Adrenal gland (tissue), 5 donors: ENCODE results near the gene CDKN1A.

ENCODE experiments used
- POLR2A ChIP-seq, 2 donors: fragments of 450-650 bp; IDR thresholded peaks; one replicate each; pipeline ENCODE4 v1.6.1; 2017; ENCODE audit warnings: antibody characterized with exemption in 2 of 2, mild to moderate bottlenecking in 2 of 2, moderate library complexity in 1 of 2
- TF ChIP-seq, protein P1 (sequence below), 6 experiments: fragments of 450-650 bp in 4 of 6; fragments of 200-600 bp in 2 of 6; sonication (generic) in 1 of 6; IDR thresholded peaks; 1 replicate in 5 of 6; 2 replicates in 1 of 6; pipeline versions ENCODE4 v1.5.1 to v1.8.0; 2016 to 2021; ENCODE audit warnings: antibody characterized with exemption in 6 of 6, mild to moderate bottlenecking in 2 of 6, moderate library complexity in 1 of 6
- donor health status: DM: no; HTN: no; CAD: no.

- TF ChIP-seq POLR2A (IDR thresholded peaks at IDR 0.05), result no peak
- TF ChIP-seq, protein P1, sequence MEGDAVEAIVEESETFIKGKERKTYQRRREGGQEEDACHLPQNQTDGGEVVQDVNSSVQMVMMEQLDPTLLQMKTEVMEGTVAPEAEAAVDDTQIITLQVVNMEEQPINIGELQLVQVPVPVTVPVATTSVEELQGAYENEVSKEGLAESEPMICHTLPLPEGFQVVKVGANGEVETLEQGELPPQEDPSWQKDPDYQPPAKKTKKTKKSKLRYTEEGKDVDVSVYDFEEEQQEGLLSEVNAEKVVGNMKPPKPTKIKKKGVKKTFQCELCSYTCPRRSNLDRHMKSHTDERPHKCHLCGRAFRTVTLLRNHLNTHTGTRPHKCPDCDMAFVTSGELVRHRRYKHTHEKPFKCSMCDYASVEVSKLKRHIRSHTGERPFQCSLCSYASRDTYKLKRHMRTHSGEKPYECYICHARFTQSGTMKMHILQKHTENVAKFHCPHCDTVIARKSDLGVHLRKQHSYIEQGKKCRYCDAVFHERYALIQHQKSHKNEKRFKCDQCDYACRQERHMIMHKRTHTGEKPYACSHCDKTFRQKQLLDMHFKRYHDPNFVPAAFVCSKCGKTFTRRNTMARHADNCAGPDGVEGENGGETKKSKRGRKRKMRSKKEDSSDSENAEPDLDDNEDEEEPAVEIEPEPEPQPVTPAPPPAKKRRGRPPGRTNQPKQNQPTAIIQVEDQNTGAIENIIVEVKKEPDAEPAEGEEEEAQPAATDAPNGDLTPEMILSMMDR (IDR thresholded peaks at IDR 0.05), result no peak
These were observed 13.1 kb downstream of the CDKN1A start for GRCh38 chr6:36691612-36692011.
